Cerebellar cortex (tissue), 1 donor: Measurements from ENCODE around the gene RIMS4.

Experiments used
- DNase-seq: peaks from one replicate; pipeline ENCODE4 v3.0.0-alpha.2; 2015; ENCODE audit warnings: low spot score

Gene RIMS4

DNA sequence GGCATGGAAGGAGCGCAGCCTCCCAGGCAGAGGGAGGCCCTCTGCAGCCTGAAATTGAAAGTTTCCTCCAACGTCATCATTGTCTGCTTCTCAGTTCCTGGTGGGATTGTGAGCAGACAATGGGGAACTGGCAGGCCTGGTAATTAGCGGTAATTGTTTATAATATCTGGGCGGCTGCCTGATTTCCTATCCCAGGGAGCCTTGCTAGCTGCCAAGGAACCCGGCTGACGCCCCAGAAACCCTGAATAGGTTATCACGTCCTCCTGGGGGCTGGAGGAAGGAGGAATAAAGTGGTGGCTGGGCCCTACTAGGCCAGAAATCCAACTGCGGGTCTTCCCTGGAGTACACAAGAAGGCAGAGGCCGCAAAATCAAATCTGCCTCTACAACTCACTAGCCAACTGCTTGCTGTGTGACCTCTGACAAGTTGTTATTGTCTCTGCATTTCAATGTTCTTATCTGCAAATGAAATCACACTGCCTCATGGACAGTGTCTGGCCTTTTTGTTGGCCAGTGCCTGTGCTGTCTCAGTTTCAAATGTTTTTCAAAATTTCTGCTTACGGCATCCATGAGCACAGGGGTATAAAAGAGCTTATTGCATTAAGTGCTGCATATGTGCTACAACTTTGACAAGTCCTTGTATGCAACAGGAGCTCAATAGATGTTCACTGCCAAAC lies 47.7 kb downstream of the RIMS4 start:
- DNase-seq, result no peak

DNA sequence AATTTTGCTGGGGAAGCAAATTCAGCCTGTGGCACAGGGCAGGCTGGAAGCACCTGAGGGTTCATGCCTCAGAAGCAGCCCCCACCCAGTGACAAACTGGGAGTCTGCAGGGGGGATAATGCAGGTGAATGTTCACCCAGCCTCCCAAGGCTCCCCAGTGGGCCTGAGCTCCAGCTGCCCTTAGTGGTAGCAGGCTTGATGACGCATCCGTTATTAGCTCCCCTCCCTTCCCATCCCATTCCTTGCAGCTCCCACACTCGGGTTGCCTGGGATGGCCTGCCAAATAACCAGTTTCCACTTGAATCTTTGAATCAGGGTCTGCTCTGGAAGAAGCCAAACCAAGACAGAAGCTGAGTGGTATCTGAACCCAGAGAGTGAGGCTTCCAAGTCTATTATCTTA lies 48.9 kb downstream of the RIMS4 start:
- DNase-seq, result no peak

DNA sequence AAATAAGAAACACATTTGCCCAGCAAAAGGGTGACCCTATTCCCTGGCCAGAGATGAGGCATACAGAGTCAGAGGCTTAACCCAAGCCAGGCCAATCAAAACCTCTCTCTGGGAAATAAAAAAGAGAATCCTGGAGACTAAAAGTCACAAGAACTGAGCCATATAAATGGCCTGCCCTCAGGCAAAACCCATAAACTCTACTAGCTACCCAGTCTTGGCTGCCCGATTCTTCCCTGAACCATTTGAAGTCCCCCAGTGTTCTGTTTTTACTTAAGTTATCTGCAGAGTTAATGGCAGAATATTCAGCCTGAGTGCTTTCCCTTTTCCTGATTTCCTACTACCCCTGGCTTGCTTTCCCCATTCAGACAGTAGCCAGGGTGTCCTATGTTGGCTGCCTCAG lies 50.8 kb downstream of the RIMS4 start:
- DNase-seq, result no peak

DNA sequence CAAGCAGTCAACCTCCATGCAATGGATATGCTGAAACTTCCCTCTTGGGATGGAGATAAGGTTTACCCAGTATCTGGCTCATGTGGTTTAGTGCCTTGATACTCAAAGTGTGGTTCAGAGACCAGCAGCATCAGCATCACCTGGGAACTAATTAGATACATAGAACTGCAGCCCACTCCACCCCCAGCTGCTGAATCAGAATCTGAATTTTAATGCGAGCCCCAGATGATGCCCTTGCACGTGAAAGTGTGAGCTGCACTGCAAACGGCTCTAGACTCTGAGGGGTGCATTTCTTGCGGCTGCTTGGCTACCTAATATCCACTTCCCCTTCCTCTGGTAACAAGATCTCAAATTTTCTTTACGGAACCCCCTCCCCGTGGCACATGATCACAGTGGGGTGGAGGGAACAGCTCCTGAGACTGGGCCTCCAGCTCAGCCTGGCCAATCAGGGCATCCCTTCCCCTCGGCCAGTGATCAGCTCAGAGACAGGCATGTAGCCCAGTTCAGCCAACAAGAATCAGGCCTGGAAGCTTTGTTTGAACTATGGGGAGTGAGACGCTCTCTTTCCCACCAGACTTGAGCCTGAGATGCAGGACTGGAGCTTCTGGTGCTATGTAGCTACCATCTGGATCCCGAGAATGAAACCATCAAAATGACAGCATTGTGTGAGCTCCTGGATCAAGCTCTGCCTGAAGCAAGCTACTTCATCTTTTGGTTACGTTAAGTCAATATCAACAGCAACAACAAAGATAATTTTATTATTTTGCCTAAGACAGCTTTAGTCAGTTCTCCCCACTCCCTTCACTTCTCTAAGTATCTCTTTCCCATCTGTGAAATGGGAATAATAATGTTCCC lies 51.9 kb downstream of the RIMS4 start:
- DNase-seq, result no peak

DNA sequence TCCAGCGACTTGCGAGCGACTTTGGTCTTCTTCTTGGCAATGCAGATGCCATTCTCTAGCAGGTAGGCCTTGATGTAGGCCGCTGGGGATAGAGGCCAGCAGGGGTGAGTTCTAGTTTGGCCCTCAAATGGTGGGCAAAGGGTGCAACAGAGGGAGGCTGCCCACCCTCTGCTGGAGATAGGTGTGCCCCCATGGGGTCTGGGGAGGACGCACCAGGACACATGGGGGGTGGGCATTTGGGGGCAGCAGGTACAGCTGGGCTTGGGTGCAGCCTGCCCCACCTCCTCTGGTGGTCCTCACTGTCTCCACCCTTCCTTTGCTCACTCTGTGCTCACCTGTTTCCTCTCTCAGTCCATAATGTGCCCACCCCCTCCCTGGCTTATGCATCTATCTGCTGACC lies 53.4 kb downstream of the RIMS4 start:
- DNase-seq, result no peak

DNA sequence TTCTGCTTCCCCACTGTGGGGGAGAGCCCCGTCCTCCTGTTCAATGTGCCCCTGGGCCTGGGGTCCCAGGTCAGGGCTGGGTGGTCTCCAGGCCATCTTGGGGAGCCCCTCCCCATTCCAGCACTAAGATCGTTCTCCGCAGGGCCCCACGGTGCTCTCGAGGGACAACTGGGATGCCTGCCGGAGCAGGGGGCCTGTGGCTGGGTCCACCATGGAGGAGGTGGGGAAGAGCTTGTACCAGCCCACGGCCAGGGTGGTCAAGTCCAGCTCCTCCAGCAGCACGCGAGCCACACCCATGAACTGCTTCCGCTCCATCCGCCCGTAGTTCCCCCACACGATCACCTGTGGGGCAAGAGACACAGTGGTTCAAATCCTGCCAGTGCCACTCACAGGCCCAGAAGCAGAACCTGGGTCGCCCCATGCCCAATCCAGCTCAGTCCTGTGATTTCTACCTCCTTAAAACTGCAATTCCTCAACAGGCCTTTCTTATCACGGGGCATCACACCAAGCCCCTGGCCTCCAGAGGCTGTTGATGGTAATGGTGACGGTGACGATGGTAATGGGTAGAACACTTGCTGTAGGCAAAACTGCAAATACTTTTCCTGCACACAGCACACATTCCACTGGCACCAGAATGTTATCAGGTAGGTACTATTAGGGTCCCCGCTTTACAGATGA lies 54.2 kb downstream of the RIMS4 start:
- no peak for DNase-seq

DNA sequence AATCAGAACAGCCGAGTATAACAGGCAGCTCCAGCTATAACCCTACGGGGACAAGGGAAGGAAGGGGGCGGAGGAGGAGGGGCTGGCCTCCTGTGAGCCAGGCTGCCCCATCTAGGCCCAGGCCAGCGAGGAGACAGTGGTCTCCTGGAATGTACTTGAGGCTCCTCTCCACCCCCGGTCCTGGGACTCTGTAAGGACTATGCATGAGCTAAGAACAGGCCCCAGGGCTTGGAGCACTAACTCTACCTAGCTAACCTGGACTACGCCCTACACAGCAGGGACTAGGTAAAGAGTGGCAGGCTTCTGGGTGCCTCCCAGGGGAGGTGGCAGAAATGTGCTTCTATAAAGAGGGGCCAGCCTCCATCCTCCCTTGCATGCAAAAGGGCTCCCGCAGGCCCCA lies 55.8 kb downstream of the RIMS4 start:
- no peak for DNase-seq

DNA sequence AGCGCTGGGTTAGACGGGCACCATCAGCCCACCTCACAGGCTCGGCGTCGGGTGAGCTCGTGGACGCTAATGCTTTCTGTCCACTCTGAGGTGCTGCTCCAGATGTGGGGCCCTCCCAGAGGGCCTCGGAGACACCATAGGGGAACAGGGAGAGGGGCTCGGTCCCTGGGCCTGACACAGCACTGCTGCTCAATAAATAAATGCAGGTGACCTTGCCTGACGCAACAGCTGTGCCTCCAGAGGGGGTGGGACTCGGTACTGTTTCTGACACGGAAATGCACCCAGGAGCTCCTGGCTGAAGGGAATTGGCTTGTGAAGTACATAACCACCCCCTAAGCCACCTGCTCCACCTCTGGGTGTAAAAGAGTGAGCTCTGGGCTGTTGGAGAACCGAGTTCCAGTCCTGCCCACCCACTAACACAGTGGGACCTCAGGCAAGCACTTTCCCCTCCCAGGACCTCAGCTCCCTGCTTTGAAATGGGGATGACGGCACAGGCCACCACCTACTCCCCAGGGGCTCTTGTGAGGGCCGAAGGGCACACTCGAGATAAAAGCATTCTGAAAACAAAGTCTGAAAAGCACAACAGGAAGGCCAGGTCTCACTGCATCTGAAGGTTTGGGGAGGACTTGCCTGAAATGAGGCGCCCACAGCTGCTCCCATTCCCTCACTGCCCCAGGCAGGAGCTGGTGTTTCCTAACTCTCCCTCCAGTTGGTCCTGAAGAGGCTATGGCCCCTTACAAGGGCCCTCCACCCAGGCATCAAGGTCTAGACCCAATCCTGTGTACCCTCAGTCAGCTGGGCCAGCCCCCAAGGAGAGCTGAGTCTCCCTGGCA lies 58.0 kb downstream of the RIMS4 start:
- no peak for DNase-seq

DNA sequence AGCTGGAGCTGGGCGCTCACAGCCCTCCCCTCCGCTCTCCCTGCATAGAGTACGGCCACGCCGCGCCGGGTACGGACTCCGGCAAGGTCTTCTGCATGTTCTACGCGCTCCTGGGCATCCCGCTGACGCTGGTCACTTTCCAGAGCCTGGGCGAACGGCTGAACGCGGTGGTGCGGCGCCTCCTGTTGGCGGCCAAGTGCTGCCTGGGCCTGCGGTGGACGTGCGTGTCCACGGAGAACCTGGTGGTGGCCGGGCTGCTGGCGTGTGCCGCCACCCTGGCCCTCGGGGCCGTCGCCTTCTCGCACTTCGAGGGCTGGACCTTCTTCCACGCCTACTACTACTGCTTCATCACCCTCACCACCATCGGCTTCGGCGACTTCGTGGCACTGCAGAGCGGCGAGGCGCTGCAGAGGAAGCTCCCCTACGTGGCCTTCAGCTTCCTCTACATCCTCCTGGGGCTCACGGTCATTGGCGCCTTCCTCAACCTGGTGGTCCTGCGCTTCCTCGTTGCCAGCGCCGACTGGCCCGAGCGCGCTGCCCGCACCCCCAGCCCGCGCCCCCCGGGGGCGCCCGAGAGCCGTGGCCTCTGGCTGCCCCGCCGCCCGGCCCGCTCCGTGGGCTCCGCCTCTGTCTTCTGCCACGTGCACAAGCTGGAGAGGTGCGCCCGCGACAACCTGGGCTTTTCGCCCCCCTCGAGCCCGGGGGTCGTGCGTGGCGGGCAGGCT lies 60.1 kb downstream of the RIMS4 start:
- DNase-seq, result no peak

DNA sequence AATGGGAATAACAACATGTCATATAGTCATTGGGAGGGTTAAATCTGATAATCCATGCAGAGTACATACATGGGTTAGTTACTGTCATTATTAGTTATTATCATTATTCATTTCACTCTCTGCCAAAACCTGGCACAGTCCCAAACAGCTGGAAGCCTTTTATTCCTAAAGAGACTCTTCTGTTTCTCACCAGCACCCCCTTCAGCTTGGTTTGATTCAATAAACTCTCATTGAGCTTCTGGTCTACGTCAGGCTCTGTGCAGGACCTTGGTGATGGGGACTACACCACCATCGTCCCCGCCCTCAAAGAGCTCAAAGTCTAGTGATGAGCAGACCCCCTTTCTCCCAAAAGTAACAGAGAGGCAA lies 62.4 kb downstream of the RIMS4 start:
- no peak for DNase-seq

DNA sequence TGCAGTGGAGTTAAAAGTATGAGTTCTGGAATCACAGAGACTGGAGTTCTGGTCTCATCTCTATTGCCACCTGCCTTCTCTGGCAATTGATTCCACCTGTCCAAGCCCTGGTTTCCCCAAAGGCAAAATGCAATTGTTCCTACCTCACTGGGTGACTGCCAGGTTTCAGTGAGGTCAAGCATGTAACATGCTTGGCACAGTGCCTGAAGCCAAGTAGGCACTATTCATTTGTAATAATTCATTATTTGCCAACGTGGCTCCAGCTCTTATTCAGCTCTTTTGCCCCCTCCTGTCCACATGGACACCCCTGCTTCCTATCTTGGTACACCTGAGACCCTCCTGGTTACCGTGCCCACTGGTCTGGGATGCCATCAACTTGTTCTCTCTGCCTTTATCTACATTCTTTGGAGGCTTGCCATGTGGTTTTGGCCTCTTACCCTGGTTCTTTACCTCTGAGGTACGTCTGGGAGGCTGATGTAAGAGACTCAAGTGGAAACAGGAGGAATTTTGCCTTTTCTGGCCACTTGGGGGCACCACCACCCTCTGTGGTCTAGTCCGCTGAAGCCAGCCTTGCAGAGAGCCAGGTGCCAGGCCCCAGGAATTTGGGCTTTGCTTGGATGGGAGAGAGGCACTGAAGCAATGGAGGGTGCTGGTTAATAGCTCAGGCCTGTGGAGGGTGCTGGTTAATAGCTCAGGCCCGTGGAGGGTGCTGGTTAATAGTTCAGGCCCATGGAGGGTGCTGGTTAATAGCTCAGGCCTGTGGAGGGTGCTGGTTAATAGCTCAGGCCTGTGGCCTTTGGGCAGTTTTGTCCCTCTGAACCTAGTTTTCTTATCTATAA lies 63.0 kb downstream of the RIMS4 start:
- DNase-seq, result peak; percentile 88

DNA sequence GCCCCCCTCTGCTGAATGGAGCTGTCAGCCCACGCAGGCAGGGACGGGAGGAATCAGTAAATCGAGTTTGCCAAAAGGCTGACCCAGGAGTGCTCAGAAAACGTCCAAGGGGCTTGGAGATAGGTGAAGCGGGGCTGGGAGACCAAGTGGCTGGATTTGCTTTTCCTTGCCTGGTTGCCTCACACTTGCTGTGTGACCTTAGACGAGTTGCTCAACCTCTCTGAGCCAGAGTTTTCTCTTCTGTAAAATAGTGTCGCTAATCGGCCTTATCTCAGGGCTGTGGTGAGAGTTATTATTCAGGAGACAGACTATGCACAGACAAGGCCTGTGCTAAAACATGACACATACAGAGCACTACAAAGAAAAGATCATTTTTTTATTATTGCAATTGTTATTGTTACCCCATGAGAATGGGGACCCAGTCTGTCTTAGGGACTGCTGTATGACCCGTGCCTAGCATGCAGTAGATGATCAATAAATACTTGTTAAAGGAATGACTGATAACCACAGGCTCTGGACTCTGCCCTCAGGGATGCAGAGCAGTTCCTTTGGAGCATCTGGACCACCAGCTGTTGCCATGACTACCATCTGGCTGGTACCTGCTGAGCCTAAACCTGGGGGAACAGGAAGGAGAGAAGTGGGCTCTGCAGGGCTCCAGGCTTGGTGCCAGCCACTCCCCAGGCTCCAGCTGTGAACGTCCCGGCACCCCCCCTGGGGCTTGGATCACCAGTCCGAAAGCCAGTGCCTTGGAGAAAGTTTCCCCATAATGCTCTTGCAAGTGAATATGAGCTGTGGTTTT lies 63.8 kb downstream of the RIMS4 start:
- no peak for DNase-seq

DNA sequence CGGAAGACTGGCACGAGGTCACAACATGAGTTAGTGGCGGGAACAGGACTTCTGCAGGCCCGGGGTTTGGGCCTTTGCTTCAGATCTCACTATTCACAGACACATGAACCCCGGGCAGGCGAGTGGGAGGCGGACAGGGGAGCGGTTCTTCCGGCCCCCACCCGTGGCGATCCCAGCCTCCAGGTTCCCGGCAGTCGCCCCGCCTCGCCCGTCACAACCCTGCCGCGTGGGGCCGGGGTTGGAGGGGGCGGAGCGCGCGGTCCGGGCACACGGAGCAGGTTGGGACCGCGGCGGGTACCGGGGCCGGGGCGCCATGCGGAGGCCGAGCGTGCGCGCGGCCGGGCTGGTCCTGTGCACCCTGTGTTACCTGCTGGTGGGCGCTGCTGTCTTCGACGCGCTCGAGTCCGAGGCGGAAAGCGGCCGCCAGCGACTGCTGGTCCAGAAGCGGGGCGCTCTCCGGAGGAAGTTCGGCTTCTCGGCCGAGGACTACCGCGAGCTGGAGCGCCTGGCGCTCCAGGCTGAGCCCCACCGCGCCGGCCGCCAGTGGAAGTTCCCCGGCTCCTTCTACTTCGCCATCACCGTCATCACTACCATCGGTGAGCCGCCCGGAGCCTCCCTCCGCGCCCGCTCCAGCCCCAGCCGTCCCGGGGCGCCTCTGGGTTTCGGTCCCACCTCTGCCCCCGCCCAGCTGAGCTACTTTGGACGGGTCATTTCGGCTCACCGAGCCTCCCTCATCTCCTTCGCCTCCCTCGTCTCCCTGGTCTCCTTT lies 64.6 kb downstream of the RIMS4 start, which contains the start of gene KCNK15:
Gene KCNK15 (plus strand): TSS at position 268 of the 769 bp plus-strand sequence. CDS start 46 bp downstream, at position 314.
- DNase-seq, result no peak

DNA sequence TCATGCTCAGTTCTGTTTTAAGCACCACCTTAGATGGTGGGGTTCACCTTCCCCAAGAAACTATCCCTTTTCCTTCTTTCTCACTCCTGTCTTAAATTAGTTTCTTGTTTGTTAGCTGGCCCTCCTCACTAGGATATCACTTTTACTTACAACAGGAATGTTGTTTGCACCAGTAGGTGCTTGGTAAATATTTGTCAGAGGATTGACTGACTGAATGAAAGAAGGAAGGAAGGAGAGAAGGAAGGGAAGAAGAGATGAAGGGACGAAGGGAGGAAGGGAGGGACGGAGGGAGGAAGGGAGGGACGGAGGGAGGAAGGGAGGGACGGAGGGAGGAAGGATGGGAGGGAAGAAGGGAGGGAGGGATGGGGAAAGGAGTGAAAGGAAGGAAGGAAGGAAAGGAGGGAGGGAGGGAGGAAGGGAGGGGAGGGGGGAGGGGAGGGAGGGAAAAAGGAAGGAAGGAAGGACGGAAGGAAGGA lies 65.2 kb downstream of the RIMS4 start:
- no peak for DNase-seq

DNA sequence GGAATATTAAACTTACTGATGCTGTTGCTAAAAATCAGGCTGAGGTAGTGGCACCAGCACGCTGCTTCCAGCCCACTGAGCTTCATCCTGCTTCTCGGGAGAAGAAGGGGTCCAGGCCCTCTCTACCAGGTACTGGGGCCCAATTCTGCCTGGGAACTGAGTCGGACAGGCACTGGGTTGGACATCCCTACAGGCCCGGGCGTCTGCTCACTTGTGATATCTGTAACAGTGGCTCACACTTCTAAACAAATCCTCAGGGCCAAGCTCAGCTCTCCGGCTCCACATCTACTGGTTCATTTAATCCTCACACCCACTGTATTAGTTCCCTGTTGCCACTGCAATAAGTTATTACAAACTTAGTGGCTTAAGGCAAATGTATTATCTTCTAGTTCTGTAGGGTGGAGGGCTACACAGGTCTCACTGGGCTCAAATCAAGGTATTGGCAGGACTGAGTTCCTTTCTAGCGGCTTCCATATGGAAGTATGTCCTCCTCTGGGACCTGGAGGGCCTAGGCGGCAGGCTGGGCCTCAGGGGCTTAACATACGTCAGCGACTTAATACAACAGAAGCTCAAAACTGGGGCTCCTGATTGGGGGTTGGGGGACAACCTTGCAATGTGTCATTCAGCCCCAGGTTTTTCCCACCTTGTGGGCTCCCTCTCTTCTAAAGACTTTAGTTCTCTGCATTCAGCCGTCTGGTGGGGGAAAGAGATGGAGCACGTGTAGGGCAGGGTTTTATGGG lies 66.3 kb downstream of the RIMS4 start:
- no peak for DNase-seq

DNA sequence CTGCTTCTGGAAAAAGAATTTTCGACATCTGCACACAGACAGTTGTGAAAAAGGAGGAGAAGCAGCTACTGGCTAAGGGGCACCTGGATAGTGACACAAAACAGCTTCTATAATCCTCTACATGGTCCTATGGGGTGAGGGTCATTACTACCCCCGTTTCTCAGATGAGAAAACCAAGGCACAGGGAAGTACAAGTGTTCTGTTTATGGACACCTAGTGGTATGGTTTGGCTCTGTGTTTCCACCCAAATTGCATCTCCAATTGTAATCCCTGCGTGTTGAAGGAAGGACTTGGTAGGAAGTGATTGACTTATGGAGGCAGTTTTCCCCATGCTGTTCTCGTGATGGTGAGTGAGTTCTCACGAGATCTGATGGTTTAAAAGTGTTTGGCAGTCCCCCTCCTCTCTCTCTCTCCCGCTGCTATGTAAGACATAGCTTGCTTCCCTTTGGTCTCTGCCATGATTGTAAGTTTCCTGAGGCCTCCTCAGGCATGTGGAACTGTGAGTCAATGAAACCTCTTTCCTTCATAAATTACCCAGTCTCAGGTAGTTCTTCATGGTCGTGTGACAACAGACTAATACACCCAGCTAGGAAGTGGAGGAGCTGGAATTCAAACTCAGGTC lies 67.2 kb downstream of the RIMS4 start:
- no peak for DNase-seq

DNA sequence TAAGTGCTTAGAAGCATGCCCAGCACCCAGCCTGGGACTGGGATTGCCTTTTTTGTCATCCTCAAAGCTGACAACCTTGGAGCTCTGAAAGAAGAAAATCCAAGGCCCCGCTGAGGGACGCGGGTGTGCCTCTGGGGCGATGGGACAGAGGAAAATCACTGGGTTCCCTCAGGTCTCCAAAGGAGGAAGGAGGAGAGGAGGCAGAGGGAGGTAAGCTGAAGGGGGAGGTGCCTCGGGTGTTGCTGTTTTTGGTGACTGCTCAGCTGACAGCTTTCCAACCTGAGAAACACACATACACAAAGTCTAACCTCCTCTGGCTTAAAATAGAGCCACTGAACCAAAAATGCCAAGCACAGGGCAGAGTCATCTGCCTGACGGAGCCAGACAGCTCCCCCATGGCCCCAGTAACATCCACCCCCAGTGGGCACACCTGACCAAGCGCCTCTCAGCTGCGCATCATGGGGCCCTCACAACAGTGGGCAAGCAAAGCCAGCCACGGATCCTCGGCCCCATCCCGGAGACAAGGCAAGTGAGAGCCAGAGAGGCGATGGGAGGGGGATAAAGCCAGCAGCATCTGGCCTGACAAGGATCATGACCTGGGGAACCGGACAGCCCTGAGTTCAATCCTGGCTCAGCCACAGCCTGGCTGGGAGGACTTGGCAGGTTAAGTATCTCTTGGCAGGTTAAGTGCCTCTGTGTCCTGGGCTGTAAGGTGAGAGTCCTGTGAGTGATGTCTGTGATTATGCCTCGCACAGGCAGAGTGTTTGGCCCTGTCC lies 67.9 kb downstream of the RIMS4 start:
- DNase-seq, result no peak
